Measurements from ENCODE around the gene CCDC69.

- TF ChIP-seq POLR2A (IDR thresholded peaks at IDR 0.05; ENCODE audit: low read length) = no peak
- TF ChIP-seq GATA1 (IDR thresholded peaks at IDR 0.05; ENCODE audit: low read depth, low read length) = no peak
Measured at GRCh38 chr5:151224372-151224771, 480 bp upstream of the CCDC69 start.

Measured in erythroblast (primary cell).